Fibroblast of mammary gland (primary cell): ENCODE data around the gene SETD6.
A peak's percentile ranks its signal among the peaks of the same experiment; 100 is the strongest.

Experiments
- DNase-seq: peaks from one replicate; pipeline ENCODE4 v3.0.0-alpha.2; 2010; ENCODE audit warnings: low read depth
- H3K4me3 ChIP-seq: 2 replicates; pipeline ENCODE4 v1.5.1; 2011; ENCODE audit warnings: low read depth, mild to moderate bottlenecking, low read length, moderate library complexity; ENCODE audit not compliant: control insufficient read depth
- TF ChIP-seq, protein P1 (sequence below): conservative IDR thresholded peaks from 2 replicates; pipeline ENCODE4 v1.5.1; 2011; ENCODE audit warnings: low read depth, low read length, inconsistent platforms; ENCODE audit not compliant: control insufficient read depth, insufficient read depth

SETD6 gene

DNA sequence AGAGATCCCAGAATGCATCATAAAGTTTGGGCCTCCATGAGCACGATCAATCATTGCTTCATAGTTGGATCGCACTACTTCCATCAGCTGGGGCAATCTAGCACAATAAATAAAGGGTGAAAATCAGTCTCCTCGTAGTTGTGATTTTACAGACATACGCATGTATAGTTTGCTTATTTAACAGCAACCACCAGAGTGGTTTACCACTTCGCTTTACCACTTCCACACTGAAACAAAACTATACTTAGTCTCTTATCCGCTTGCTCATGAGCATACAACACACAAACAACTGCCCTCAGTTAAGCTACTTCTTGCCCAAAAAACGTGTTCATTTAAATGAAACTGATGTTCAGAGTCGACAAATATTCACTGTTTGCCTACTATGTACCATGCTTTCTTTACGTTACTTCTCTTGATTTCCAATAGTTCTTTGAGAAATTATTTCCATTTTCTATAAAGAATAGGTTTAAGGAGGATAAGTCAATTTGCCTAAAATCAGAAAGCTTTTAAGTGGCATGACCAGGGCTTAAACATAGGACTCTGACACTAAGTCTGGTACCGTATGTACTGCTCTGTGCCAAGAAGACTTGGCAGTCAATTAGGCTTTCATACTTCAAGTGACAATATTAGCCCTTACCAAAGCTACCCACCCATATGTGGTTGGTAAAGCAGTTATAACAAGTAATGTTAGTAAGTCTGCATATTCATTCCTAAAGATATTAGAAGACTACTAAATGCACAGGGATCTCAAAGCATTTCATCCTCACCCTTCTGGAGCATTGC is 22.0 kb downstream of the SETD6 start:
- TF ChIP-seq, protein P1, sequence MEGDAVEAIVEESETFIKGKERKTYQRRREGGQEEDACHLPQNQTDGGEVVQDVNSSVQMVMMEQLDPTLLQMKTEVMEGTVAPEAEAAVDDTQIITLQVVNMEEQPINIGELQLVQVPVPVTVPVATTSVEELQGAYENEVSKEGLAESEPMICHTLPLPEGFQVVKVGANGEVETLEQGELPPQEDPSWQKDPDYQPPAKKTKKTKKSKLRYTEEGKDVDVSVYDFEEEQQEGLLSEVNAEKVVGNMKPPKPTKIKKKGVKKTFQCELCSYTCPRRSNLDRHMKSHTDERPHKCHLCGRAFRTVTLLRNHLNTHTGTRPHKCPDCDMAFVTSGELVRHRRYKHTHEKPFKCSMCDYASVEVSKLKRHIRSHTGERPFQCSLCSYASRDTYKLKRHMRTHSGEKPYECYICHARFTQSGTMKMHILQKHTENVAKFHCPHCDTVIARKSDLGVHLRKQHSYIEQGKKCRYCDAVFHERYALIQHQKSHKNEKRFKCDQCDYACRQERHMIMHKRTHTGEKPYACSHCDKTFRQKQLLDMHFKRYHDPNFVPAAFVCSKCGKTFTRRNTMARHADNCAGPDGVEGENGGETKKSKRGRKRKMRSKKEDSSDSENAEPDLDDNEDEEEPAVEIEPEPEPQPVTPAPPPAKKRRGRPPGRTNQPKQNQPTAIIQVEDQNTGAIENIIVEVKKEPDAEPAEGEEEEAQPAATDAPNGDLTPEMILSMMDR: no peak
- no peak overlapping the region for H3K4me3 ChIP-seq
- DNase-seq: no peak

DNA sequence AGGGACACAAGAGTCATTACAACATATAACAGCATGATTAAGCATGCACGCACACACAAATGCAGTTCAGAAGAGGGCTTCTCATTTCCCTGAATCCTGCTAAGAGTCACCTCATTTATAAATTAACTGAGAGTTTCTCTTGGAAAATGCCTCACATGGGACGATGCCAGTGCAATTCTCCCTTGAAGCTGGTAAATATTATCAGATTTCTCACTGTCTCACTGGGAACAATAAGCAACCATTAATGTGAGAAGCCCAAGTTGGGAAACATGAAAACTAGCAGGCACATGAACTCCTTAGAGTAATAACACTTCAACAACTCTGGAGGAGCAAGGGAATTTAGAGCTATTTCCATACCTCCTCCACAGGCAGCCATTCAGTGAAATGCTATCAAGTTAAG is 26.4 kb downstream of the SETD6 start:
- no peak overlapping the region for H3K4me3 ChIP-seq
- DNase-seq: peak; percentile 14
- TF ChIP-seq, protein P1: no peak

DNA sequence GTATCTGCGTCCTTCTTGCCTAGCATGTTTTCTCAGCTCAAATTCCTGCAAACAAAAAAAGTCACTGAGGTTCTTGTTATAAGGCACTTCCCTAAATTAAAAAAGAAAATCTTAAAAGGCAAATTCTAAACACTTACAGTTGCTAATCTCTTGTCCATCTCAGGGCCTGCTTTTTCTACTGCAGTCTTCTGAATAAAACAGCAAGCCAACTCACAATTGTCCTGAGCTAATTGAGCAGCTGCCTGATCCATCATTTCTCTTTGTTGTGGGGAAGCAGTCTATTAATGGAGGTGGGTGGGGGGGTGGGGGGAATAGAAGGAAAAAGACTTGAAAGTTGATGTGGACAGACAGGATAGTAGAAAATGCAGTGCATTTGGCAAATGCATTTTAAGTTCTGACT is 27.0 kb downstream of the SETD6 start:
- no peak overlapping the region for H3K4me3 ChIP-seq
- TF ChIP-seq, protein P1: no peak
- no peak for DNase-seq

DNA sequence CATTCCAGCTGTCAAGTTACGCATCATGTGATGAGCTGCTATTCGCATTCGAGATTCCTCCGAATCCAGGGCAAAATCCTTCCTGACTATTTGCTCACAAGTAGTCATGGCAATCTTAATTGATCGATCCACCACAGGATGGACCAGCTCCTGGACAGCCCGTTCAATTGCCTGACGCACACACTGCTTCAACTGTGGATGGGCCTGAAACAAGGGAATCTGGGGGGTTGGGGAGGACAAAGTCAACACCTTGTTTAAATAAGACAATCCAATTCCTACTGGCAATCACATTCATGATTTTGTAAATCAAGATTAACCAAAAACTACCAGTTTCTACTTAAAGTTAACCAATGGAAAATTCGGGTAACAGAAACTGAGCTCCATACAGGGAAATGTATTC is 28.4 kb downstream of the SETD6 start:
- TF ChIP-seq, protein P1: no peak
- no peak overlapping the region for H3K4me3 ChIP-seq
- no peak for DNase-seq

DNA sequence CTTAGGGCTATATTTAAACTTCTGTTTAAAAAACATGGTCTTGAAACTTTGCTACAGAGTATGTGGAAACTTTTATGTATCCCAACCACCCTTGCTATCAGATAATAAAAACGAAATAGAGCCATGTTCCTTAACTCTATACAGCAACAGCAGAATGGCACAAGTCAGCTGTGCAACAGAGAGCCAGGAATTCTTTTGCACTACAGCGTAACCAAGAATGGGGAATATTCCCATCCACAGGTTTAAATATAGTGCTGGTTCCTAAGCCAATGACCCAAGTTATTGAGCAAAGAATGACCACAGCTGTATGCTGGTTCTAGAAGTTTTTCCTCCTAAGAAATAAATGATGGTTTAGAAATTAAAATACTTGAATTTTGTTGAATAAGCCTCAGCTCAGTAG is 33.1 kb downstream of the SETD6 start:
- no peak overlapping the region for H3K4me3 ChIP-seq
- TF ChIP-seq, protein P1: no peak
- no peak for DNase-seq

DNA sequence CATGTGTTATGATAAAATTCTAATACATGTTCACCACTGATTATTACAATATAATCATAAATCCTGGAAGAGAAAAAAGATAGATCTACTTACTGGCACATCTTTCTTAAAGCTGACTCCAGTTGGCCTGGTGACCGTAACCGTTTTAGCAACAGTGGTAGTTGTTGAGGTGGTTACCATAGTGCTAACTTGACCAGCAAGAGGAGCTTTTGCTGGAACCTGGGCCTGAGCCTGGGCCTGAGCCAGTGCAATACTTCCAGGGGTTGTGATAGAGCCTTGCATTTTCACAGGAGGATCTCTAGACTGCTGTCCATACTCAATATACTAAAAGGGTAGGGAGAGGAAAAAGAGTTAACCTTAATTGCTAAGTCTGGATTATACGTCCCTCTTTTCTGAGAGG is 36.2 kb downstream of the SETD6 start:
- TF ChIP-seq, protein P1: no peak
- no peak overlapping the region for H3K4me3 ChIP-seq
- DNase-seq: no peak
